ENCODE results near the gene UTP14A.

- no peak for TF ChIP-seq EZH2 (IDR thresholded peaks at IDR 0.05)
- TF ChIP-seq POLR2AphosphoS5 (IDR thresholded peaks at IDR 0.05; ENCODE audit: borderline replicate concordance, low read depth, low read length): no peak
- no peak for TF ChIP-seq FOXP2 (optimal IDR thresholded peaks at IDR 0.05; ENCODE audit: control extremely low read depth, extremely low read length, insufficient read depth)
Measured at GRCh38 chrX:129934461-129934860, 28.5 kb downstream of the UTP14A start.

Data from SK-N-MC (cell line).